Stimulated activated CD8-positive, alpha-beta memory T cell treated with anti-CD3 and anti-CD28 coated beads, Interleukin-15, amount 100 ng/mL, for 1 hour (primary cell): ENCODE measurements around the gene DNER.

Experiments used
- DNase-seq: peaks from one replicate; pipeline ENCODE4 v3.0.0-alpha.2; 2020; ENCODE audit warnings: low read depth

The DNER gene

GRCh38 chr2:229488232-229488631 is 226.1 kb downstream of the DNER start:
- no peak for DNase-seq

GRCh38 chr2:229486673-229487072 is 227.7 kb downstream of the DNER start:
- DNase-seq = no peak

GRCh38 chr2:229485857-229486256 is 228.5 kb downstream of the DNER start:
- no peak for DNase-seq

- DNase-seq = no peak
Measured at GRCh38 chr2:229477269-229477755, 237.0 kb downstream of the DNER start.

GRCh38 chr2:229475778-229476177 is 238.6 kb downstream of the DNER start:
- DNase-seq = no peak

- DNase-seq = no peak
Measured at GRCh38 chr2:229474125-229474524, 240.2 kb downstream of the DNER start.

- DNase-seq = no peak
Measured at GRCh38 chr2:229470781-229471180, 243.6 kb downstream of the DNER start.

- no peak for DNase-seq
Measured at GRCh38 chr2:229467783-229468182, 246.6 kb downstream of the DNER start.

GRCh38 chr2:229463841-229464346 is 250.5 kb downstream of the DNER start:
- no peak for DNase-seq

GRCh38 chr2:229462112-229462511 is 252.2 kb downstream of the DNER start:
- DNase-seq = no peak

GRCh38 chr2:229456091-229456490 is 258.3 kb downstream of the DNER start:
- DNase-seq = no peak

GRCh38 chr2:229454934-229455631 is 259.3 kb downstream of the DNER start:
- DNase-seq = no peak

- no peak for DNase-seq
Measured at GRCh38 chr2:229453230-229453629, 261.1 kb downstream of the DNER start.

GRCh38 chr2:229451852-229452251 is 262.5 kb downstream of the DNER start:
- no peak for DNase-seq

GRCh38 chr2:229447227-229447626 is 267.1 kb downstream of the DNER start:
- DNase-seq = no peak

- no peak for DNase-seq
Measured at GRCh38 chr2:229446350-229446749, 268.0 kb downstream of the DNER start.

- DNase-seq = no peak
Measured at GRCh38 chr2:229445501-229446211, 268.7 kb downstream of the DNER start.

- DNase-seq = no peak
Measured at GRCh38 chr2:229445019-229445418, 269.3 kb downstream of the DNER start.

- DNase-seq = no peak
Measured at GRCh38 chr2:229443546-229444268, 270.6 kb downstream of the DNER start.

- no peak for DNase-seq
Measured at GRCh38 chr2:229443141-229443540, 271.2 kb downstream of the DNER start.

- DNase-seq = no peak
Measured at GRCh38 chr2:229438430-229439159, 275.8 kb downstream of the DNER start.

- DNase-seq = no peak
Measured at GRCh38 chr2:229437467-229437866, 276.9 kb downstream of the DNER start.
